GM18520 (cell line): Measurements from ENCODE around the gene ITGA4.

Source experiments
- ATAC-seq: cut with Tn5 transposase; IDR thresholded peaks from one replicate; pipeline ENCODE4 v1.9.1; 2021; ENCODE audit not compliant: unreplicated experiment

The ITGA4 gene

GRCh38 chr2:181570833-181571661 lies 113.9 kb downstream of the ITGA4 start:
- ATAC-seq = no peak

- no peak for ATAC-seq
Observed at GRCh38 chr2:181573140-181573736, 116.1 kb downstream of the ITGA4 start.

- no peak for ATAC-seq
Observed at GRCh38 chr2:181574321-181574720, 117.1 kb downstream of the ITGA4 start.

GRCh38 chr2:181575024-181575649 lies 118.0 kb downstream of the ITGA4 start:
- no peak for ATAC-seq

- ATAC-seq = no peak
Observed at GRCh38 chr2:181575650-181576025, 118.5 kb downstream of the ITGA4 start.

GRCh38 chr2:181576431-181576830 lies 119.2 kb downstream of the ITGA4 start:
- ATAC-seq = no peak

GRCh38 chr2:181578829-181579228 lies 121.6 kb downstream of the ITGA4 start:
- ATAC-seq = no peak

GRCh38 chr2:181581534-181581933 lies 124.3 kb downstream of the ITGA4 start:
- no peak for ATAC-seq

- no peak for ATAC-seq
Observed at GRCh38 chr2:181585732-181586131, 128.5 kb downstream of the ITGA4 start.
